ENCODE data around the gene DMXL2.
A peak's percentile ranks its signal among the peaks of the same experiment; 100 is the strongest.

The DMXL2 gene

GRCh38 chr15:51625236-51625635 lies 2.7 kb upstream of the DMXL2 start:
- no peak for TF ChIP-seq CTCF (IDR thresholded peaks at IDR 0.05; ENCODE audit: insufficient read depth, low read length, poor library complexity, severe bottlenecking)
- H3K4me3 ChIP-seq (replicated peaks; ENCODE audit: low read depth, low read length) = no peak overlapping the region
- H3K27me3 ChIP-seq (replicated peaks; ENCODE audit: control insufficient read depth, insufficient read depth, low read length) = no peaks in the 10 kb centered on the region
- peak; percentile 52 for DNase-seq (ENCODE audit: extremely low read depth, insufficient read length)
- no peaks in the 10 kb centered on the region for H3K36me3 ChIP-seq (ENCODE audit: control insufficient read depth, insufficient read depth, low read length)

- H3K36me3 ChIP-seq (ENCODE audit: control insufficient read depth, insufficient read depth, low read length) = no peaks in the 10 kb centered on the region
- H3K27me3 ChIP-seq (replicated peaks; ENCODE audit: control insufficient read depth, insufficient read depth, low read length) = no peaks in the 10 kb centered on the region
- no peak for DNase-seq (ENCODE audit: extremely low read depth, insufficient read length)
- TF ChIP-seq CTCF (IDR thresholded peaks at IDR 0.05; ENCODE audit: insufficient read depth, low read length, poor library complexity, severe bottlenecking) = no peak
- H3K4me3 ChIP-seq (replicated peaks; ENCODE audit: low read depth, low read length) = no peak overlapping the region
Measured at GRCh38 chr15:51624022-51624421, 1.5 kb upstream of the DMXL2 start.

GRCh38 chr15:51623386-51623938 lies 891 bp upstream of the DMXL2 start:
- TF ChIP-seq CTCF (IDR thresholded peaks at IDR 0.05; ENCODE audit: insufficient read depth, low read length, poor library complexity, severe bottlenecking) = no peak
- H3K4me3 ChIP-seq (replicated peaks; ENCODE audit: low read depth, low read length) = peak overlapping the region; percentile 73
- DNase-seq (ENCODE audit: extremely low read depth, insufficient read length) = no peak
- no peaks in the 10 kb centered on the region for H3K27me3 ChIP-seq (replicated peaks; ENCODE audit: control insufficient read depth, insufficient read depth, low read length)
- no peaks in the 10 kb centered on the region for H3K36me3 ChIP-seq (ENCODE audit: control insufficient read depth, insufficient read depth, low read length)

GRCh38 chr15:51621936-51622603 lies 501 bp downstream of the DMXL2 start:
- peak overlapping the region; percentile 73 for H3K4me3 ChIP-seq (replicated peaks; ENCODE audit: low read depth, low read length)
- peak; percentile 14 for TF ChIP-seq CTCF (IDR thresholded peaks at IDR 0.05; ENCODE audit: insufficient read depth, low read length, poor library complexity, severe bottlenecking)
- DNase-seq (ENCODE audit: extremely low read depth, insufficient read length) = peak; percentile 85
- H3K27me3 ChIP-seq (replicated peaks; ENCODE audit: control insufficient read depth, insufficient read depth, low read length) = no peaks in the 10 kb centered on the region
- H3K36me3 ChIP-seq (ENCODE audit: control insufficient read depth, insufficient read depth, low read length) = no peaks in the 10 kb centered on the region

GRCh38 chr15:51621155-51621765 lies 1.3 kb downstream of the DMXL2 start:
- TF ChIP-seq CTCF (IDR thresholded peaks at IDR 0.05; ENCODE audit: insufficient read depth, low read length, poor library complexity, severe bottlenecking) = no peak
- Histone ChIP-seq H3K27me3 (replicated peaks; ENCODE audit: control insufficient read depth, insufficient read depth, low read length) (no peaks in the 10 kb centered on the region), H3K4me3 (replicated peaks; ENCODE audit: low read depth, low read length) (peak overlapping the region; percentile 73), H3K36me3 (ENCODE audit: control insufficient read depth, insufficient read depth, low read length) (no peaks in the 10 kb centered on the region)
- no peak for DNase-seq (ENCODE audit: extremely low read depth, insufficient read length)
